Activated CD8-positive, alpha-beta memory T cell treated with anti-CD3 and anti-CD28 coated beads for 48 hours (primary cell): Measurements from ENCODE around the gene SNX2.
"Not testable (repeated sequence)": the region's sequence is repeated elsewhere in the genome, so short reads cannot be mapped to it uniquely, and the experiment has no call there.

Source experiments
- DNase-seq, 3 experiments: peaks; one replicate each; pipeline ENCODE4 v3.0.0-alpha.2; 2020; ENCODE audit warnings: low read depth in 2 of 3, low spot score in 2 of 3

The SNX2 gene

GRCh38 chr5:122839731-122840130 lies 64.9 kb downstream of the SNX2 start:
- DNase-seq: no peak

GRCh38 chr5:122842016-122842580 lies 67.2 kb downstream of the SNX2 start:
- DNase-seq: no peak

- DNase-seq: no peak
Observed at GRCh38 chr5:122844136-122844909, 69.4 kb downstream of the SNX2 start.

- no peak for DNase-seq
Observed at GRCh38 chr5:122844910-122845228, 70.0 kb downstream of the SNX2 start.

- peak in 2 of 3 experiments; percentile 15 to 50 for DNase-seq
Observed at GRCh38 chr5:122845229-122846050, 70.6 kb downstream of the SNX2 start, which contains the start of gene SNX24. TSS of gene SNX24 (plus strand) at chr5:122845613. CDS start at chr5:122845634, 21 bp downstream.

GRCh38 chr5:122846051-122846550 lies 71.2 kb downstream of the SNX2 start:
- no peak for DNase-seq

GRCh38 chr5:122847687-122848081 lies 72.8 kb downstream of the SNX2 start:
- no peak for DNase-seq

GRCh38 chr5:122849771-122850170 lies 74.9 kb downstream of the SNX2 start:
- no peak for DNase-seq

GRCh38 chr5:122857538-122857937 lies 82.7 kb downstream of the SNX2 start:
- DNase-seq: not testable (repeated sequence)

- no peak for DNase-seq
Observed at GRCh38 chr5:122858451-122858850, 83.6 kb downstream of the SNX2 start.

GRCh38 chr5:122863240-122863639 lies 88.4 kb downstream of the SNX2 start:
- DNase-seq: no peak

- no peak for DNase-seq
Observed at GRCh38 chr5:122863721-122864120, 88.8 kb downstream of the SNX2 start.

GRCh38 chr5:122864400-122864799 lies 89.5 kb downstream of the SNX2 start:
- no peak for DNase-seq

- DNase-seq: no peak
Observed at GRCh38 chr5:122864842-122865241, 90.0 kb downstream of the SNX2 start.

GRCh38 chr5:122870219-122870856 lies 95.5 kb downstream of the SNX2 start:
- DNase-seq: no peak

GRCh38 chr5:122871661-122872060 lies 96.8 kb downstream of the SNX2 start:
- DNase-seq: no peak

GRCh38 chr5:122874179-122874875 lies 99.4 kb downstream of the SNX2 start:
- no peak for DNase-seq

- DNase-seq: no peak
Observed at GRCh38 chr5:122877518-122877917, 102.6 kb downstream of the SNX2 start.

- no peak for DNase-seq
Observed at GRCh38 chr5:122879076-122879475, 104.2 kb downstream of the SNX2 start.
